Measurements from ENCODE around the gene FHAD1.

DNA sequence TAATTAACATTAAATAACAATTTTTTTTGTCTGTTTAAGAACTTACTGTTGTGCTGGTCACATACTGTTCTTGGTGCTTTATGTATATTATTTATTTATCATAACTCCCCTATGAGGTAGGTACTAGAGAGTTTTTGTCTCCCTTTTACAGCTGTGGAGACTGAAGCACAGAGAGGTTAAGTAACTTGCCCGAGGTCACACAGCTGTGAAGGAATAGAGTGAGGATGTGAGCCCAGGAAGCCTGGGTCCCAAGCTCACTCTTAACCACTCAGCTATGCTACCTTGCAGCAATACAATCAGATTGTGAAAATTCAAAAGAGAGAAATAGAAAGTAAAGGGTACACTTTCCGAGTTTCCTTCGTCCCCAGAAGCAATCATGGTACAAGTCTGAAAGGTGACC is 35.6 kb upstream of the FHAD1 start:
- TF ChIP-seq, protein P1, sequence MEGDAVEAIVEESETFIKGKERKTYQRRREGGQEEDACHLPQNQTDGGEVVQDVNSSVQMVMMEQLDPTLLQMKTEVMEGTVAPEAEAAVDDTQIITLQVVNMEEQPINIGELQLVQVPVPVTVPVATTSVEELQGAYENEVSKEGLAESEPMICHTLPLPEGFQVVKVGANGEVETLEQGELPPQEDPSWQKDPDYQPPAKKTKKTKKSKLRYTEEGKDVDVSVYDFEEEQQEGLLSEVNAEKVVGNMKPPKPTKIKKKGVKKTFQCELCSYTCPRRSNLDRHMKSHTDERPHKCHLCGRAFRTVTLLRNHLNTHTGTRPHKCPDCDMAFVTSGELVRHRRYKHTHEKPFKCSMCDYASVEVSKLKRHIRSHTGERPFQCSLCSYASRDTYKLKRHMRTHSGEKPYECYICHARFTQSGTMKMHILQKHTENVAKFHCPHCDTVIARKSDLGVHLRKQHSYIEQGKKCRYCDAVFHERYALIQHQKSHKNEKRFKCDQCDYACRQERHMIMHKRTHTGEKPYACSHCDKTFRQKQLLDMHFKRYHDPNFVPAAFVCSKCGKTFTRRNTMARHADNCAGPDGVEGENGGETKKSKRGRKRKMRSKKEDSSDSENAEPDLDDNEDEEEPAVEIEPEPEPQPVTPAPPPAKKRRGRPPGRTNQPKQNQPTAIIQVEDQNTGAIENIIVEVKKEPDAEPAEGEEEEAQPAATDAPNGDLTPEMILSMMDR (IDR thresholded peaks at IDR 0.05; ENCODE audit: low read depth, low read length): no peak
- no peak for TF ChIP-seq EZH2phosphoT487 (IDR thresholded peaks at IDR 0.05; ENCODE audit: low read depth)
